ENCODE measurements around the gene KCND2.

KCND2 gene

GRCh38 chr7:120444650-120445049 lies 171.7 kb downstream of the KCND2 start:
- no peak for TF ChIP-seq CTCF (IDR thresholded peaks at IDR 0.05; ENCODE audit: control insufficient read depth, extremely low read depth, insufficient read depth)
- H3K4me3 ChIP-seq (ENCODE audit: low read depth, low read length): no peak overlapping the region
- DNase-seq (ENCODE audit: low read depth): no peak

DNA sequence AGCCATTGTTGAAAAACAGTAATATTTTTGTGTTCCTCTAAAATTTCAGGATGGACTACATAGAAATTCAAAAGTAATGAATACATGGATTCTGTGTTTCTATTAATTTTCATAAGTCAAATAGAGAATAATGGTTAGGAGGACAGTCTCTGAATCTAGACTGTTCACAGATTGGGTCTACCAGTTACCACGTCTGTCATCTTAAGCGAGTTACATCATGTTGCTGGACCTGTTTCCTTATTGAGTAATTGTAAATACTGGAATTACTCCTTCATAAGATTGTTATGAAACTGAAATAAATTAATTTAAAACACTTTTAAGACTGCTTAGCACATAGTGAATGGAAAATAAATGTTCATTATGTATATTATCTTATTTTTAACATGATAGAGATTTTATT lies 172.3 kb downstream of the KCND2 start:
- TF ChIP-seq CTCF (IDR thresholded peaks at IDR 0.05; ENCODE audit: control insufficient read depth, extremely low read depth, insufficient read depth): no peak
- DNase-seq (ENCODE audit: low read depth): no peak
- no peak overlapping the region for H3K4me3 ChIP-seq (ENCODE audit: low read depth, low read length)

DNA sequence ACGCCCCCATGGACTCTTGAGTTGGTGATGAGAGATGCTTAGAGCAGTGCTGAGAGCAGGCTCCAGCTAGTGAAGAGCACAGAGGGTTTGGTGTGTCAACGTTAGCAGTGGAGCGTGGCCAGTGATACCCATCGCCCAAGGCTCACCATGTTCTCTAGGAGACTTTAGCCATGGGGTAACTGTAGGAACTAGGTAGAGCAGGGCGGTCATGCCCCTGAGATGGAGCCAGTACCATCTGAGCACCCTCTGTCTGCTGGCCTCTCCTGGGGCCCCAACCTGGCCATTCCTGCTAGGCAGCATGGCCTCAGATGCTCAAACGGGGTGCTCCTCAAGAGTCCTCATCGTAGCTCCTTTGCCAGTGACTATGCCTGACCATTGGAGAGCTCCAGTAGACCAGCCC lies 179.7 kb downstream of the KCND2 start:
- H3K4me3 ChIP-seq (ENCODE audit: low read depth, low read length): no peak overlapping the region
- no peak for DNase-seq (ENCODE audit: low read depth)
- no peak for TF ChIP-seq CTCF (IDR thresholded peaks at IDR 0.05; ENCODE audit: control insufficient read depth, extremely low read depth, insufficient read depth)

- no peak for TF ChIP-seq CTCF (IDR thresholded peaks at IDR 0.05; ENCODE audit: control insufficient read depth, extremely low read depth, insufficient read depth)
- DNase-seq (ENCODE audit: low read depth): no peak
- H3K4me3 ChIP-seq (ENCODE audit: low read depth, low read length): no peak overlapping the region
Measured at GRCh38 chr7:120456699-120457098, 183.7 kb downstream of the KCND2 start.

DNA sequence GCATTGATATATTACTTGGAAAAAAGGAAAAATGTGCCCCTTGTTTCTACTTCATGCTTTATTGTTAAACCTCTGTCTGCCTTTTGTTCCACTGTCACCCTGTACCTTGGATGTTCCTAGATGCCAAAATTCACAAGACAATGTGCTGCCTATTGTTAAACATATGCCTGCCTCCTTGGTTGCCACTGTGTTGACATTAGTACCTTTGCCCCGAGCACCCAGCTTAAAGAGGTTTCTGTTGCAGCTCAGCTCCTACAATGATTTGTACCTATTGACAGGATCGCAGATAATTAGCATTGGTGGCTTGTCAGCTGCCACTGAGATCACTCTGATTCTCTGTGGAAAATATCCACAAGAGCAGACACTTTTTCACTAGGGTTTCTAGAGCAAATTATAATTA lies 188.0 kb downstream of the KCND2 start:
- no peak overlapping the region for H3K4me3 ChIP-seq (ENCODE audit: low read depth, low read length)
- TF ChIP-seq CTCF (IDR thresholded peaks at IDR 0.05; ENCODE audit: control insufficient read depth, extremely low read depth, insufficient read depth): no peak
- no peak for DNase-seq (ENCODE audit: low read depth)

GRCh38 chr7:120462991-120463390 lies 190.0 kb downstream of the KCND2 start:
- no peak for TF ChIP-seq CTCF (IDR thresholded peaks at IDR 0.05; ENCODE audit: control insufficient read depth, extremely low read depth, insufficient read depth)
- no peak for DNase-seq (ENCODE audit: low read depth)
- no peak overlapping the region for H3K4me3 ChIP-seq (ENCODE audit: low read depth, low read length)

DNA sequence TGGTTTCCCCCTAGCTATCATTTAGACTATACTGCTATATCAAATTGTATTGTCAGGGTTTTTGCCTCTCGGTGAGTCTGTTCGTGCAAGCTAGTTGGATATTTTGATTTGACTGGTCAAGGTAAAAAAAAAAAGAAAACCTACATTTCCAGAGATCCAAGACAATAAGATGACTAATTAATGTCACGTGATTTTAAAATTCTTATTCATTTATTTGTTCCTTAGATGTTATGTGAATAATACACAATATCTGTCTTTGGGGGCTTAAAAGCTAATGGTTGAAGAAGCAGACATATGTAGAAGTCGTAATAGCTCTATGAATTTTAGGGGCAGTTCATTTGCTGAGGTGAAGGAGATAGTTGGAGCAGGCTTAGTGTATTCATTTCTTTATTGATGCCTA lies 191.1 kb downstream of the KCND2 start:
- no peak for TF ChIP-seq CTCF (IDR thresholded peaks at IDR 0.05; ENCODE audit: control insufficient read depth, extremely low read depth, insufficient read depth)
- no peak for DNase-seq (ENCODE audit: low read depth)
- no peak overlapping the region for H3K4me3 ChIP-seq (ENCODE audit: low read depth, low read length)

Measured in LNCaP clone FGC (cell line).